KG1 (cell line): Measurements from ENCODE around the gene ARSG.

Experiments used
- DNase-seq: peaks from one replicate; lab custom pipeline; 2025; lab: John Stamatoyannopoulos, UW

Gene ARSG

DNA sequence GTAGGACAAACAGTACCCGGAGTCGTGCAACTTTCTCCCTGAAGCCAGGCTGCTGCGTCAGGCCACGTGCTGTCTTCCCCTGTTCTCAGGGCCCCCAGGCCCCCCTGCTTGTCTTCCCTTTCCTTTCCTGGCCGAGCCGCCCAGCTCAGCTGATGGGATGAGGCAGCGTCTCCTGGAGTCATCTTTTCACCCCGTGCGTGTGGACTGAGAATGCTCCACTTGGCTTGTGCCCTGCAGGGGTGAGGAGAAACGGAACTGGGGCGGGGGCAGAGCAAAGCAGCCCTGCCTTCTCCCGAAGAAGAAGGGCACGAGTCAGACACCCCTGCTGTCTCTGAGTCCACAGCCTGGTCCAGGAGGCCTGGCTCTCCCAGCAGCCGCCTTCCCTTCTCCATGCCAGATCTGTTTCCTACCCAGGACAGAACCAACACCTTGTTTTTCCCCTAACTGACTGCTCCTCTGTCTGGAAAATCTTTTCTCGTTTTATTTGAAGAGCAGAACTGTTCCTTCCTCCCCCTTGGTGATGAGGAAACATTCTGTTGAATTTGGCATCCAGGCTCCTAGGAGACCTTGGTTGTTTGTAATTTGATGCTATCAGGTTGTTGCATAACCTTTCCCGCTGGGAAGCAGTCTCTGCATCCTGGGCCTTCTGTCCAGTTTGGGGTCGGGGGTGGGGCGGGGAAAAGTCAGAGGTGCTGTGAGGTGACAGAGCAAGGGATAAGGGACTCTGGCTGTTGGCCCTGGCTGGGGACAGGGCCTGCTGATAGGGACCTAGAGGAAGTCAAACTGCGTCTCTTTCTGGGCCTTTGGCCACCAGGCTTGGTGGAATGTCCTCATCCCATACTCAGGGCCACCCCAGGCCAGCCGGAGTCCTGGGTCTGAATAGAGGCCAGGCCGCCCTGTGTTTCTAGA, 87.2 kb downstream of the ARSG start:
- DNase-seq: no peak

DNA sequence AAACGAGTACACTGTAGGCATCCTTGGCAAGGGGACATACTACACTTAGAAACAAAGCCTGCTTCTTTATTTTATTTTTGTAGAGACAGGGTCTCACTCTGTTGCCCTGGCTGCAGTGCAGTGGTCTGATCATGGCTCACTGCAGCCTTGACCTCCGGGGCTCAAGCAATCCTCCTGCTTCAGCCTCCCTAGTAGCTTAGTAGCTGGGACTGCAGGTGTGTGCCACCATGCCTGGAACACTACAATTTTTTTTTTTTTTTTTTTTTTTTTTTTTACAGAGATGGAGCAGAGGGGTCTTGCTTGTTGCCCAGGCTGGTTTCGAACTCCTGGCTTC, 87.8 kb downstream of the ARSG start:
- DNase-seq: no peak

DNA sequence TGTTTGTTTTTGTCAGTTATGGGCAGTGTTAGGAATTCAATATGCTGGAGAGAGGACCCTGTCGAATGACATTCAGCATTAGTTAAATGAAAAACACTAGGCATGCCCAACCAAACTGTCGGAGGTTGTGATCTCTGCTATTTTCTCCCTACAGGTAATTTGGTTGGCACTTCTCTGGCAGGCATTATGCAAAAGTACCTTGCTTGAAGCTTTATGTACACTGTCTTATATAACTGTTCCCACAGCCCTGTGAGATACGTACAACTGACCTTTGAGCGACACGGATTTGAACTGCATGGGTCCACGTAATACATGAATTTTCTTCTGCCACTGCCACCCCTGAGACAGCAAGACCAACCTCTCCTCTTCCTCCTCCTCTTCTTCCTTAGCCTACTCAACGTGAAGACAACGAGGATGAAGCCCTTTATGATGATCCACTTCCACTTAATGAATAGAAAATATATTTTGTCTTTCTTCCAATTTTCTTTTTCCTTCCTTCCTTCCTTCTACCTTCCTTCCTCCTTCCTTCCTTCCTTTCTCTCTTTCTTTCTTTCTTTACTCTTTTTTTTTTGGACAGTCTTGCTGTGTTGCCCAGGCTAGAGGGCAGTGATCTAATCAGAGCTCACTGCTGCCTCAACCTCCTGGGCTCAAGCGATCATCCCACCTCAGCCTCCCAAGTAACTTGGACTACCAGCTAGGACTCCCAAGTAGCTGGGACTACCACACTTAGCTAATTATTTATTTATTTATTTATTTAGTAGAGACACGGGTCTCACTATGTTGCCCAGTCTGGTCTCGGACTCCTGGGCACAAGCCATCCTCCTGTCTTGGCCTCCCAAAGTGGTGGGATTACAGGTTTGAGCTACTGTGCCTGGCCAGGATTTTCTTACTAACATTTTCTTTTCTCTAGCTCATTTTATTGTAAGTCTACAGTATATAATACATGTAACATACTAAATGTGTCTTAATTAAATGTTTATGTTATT, 88.7 kb downstream of the ARSG start:
- DNase-seq: no peak

DNA sequence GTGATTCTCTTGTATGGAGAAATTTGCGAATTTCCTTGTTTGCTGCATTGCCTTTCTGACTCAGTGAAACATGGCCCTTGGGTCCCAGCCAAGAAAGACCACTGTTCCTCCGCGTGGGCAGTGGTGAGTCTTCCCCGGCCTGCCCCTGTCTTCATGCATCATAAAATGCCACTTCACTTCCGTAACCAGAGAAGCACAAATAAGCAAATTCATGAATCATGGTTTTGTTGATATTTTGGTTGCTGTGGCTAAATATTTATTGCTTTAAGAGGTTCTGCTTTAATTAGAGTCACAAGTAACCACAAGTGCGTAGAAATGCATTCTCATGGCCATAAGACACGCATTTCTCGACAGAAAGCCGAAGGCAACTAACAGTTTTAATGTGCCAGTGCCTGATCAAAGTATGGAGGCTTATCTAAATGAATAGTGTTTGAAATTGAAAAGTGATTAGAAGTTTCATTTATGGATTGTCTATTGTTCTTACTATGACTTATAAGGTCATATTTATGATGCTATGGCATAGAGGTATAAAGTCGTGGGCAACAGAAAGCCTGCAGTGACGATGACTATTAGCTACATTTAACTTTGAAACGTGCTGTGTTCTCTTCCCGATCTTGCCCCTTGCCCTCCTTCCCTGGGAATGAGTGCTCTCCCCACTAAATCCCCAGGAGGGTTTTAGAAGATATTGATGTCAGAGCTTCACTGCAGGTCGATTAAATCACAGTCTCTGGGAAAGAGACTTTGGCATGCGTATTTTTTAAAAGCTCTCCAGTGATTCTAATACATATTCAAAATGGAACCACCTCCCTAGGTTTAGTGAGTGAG, 90.0 kb downstream of the ARSG start:
- no peak for DNase-seq

DNA sequence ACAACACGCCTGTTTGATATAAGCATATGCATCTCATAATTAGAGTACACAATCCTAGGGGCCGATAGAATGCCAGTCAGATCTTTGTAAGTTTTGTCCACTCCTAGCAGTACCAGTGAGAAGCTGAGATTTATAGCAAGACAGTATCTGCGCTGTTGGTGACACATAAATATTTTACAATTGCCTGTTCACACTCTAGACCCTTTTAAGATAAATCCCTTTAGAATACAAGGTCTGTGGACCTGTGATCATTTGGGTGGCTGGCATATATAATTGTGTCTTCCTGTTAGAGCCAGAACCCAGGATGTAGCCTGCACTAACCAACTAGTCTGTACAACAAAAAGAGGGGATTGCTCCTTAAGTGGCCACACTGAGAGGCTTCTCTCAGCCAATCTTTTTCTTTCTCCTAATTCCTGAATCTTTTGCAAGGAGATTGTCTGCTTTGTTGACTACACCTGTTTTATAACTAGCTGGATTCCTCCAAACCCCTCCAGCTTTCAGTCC, 91.3 kb downstream of the ARSG start:
- DNase-seq: no peak

DNA sequence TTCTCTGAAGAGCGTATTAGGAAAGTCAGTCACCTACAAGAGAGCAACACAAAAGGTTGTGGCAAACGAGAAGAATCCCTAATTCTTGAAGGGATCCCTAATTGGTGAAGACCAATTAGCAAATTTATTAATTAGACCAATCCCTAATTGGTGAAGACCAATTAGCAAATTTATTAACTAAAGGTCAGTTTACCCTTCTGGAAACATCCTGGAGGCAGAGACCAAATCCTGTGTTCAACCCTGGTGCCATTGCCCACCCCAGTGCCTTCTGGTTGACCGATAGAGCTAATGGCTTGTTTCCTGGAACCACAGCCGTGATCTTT, 91.8 kb downstream of the ARSG start:
- no peak for DNase-seq

DNA sequence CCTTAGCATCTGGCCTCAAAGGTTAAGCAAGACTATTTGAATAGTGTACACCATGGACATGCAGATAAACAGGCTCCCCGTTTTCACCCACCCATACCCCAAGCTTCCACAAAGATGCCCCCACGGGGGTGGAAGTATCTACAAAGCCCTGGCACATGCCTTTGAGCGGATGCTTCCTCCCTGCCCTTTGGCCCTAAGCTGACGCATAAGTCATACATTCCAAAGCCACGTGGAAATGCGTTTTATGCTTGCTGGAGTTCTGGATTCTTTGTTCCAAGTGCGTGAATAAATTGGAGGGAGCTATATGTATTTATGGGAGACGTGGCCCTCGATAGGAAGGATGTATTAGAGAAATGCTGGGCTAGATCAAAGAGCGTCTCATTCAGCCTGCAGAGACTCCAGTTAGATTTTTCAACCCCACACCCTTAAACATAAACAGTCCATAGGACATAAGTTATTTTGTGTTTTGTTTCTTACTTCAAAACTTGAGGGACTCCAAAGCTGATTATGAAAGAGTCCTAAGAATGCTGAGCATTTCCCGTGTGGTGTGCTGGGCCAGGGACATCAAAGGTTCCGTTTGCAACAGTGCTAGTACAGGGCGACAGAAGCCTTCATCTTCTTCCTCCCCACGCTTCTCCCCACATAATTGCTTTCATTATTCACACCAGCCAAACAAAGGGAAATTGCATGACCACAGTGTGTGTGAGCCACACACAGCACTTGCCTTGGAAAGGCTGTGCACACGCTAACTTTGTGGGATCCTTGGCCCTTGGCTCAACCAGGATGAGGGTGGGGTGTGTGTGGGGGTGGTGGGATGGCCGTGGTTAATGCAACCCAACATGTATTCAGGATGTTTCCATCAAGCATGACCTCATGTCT, 92.4 kb downstream of the ARSG start:
- no peak for DNase-seq

DNA sequence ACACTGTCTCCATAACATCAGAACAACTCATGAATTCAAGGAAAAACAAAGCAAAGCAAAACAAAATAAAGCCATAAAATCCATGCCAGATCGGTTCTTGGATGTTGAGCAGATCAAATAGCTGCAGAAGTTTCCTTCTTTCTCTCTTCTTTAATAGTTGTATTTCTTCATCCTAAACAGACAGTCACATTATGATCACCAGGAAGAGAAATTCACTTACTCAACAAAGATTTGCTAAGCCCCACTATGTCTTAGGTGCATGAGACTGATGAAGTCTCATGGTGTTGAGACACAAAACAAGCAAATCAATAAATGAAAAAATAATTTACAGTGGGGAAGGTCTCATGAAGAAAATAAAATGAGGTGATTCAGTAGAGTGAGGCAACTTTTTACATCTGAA, 93.2 kb downstream of the ARSG start:
- DNase-seq: no peak

DNA sequence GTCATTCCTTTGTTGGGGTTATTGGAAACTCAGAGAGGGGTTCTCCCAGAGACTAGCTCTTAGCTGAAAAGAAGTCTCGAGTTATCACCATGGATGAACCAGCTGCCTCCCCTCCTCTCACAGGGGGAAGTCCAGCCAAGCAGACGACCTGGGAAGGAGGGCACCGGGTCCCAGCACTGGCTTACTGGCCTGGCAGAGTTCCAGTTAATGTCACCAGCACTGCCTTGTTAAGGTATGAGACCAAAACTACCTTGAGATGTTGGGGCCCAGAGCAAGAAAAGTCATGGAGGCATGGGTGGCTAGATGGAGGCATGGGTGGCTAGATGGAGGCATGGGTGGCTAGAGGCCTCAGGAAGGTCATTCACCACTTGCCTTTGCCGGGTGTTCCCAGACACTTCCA, 93.6 kb downstream of the ARSG start:
- no peak for DNase-seq

DNA sequence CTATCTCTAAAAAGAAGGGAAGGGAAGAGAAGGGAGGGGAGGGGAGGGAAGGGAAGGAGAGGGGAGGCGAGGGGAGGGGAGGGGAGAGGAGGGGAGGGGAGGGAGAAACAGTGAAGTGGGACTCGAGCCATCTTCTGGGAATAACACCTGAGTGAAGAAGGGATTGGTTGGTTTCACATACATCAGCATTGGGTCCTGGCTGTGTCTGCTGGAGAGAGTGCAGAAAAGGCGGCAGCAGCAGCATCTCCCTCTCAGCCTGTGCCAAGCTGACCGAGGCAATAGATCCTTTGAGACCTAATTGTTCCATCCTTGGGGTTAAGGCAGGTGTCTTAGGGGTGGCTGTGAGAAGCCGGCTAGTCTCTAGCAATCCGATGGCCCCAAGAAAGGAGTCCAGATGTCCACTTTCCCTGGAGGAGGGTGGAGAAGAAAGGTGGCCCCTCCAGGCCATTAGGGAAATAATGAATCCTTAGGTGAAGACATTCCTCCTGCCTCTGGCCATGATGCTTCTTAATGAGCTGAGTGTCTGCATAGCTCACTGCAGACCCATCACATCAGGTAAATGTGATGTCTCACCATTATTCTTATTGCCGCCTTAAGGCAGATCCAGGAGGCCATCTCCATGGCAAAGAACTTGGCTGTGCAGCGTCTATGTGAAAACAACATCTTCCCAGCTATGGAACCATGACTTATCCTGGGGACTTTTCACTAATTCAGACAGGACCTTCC, 94.4 kb downstream of the ARSG start:
- no peak for DNase-seq

DNA sequence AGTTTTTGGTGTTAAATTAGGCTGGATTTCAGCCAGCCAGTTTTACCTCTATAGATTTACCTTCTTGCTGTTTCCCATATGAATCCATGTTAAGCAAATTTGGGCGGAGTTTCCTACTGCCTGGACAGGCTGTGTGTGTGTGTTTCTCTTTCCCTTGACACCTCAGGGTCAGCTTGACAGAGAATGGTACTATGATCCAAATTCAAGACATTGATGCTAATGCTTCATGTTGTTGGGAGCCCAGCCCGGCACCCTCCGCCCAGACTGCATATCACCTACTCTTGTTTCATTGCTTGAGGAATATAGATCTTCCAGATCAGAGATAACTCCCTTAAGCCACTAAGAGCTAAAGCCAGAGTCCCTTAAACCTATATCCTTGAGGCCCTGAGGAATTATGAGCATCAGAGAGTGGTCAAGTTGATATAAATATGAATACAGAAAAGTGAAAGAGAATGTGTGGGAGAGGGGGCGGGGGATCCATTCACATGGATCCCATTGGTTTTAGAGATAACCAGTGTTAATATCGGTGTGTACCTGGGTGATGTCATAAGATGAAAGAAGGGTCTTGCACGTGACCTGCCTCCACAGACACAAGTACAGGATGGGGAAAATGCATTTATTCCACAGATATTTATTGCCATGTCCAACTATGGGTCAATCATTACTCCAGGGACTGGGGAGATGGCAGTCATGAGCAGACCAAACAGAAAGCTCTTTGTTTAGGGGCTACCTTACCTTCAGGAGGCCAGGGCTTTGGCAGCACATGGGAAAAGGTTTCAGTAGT, 96.3 kb downstream of the ARSG start:
- no peak for DNase-seq

DNA sequence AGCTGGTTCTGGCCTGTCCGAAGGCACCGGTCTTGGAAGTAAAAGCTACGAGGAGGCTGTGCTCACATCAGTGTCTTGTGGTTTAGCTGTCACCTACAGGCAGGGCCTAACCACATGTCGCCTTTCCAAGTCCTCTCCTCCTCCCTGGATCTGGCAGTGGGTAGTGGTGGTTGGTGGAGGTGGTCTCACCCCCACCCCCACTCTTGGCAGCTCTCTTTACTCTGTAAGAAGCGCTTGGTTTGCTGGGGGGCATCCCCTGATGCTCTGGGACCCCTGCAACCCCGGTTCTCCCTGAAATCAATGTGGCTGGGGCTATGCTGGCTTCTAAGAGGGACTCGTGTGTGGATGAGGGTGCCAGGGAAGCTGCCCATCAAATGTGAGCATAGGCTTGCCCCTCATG, 97.7 kb downstream of the ARSG start:
- DNase-seq: no peak

DNA sequence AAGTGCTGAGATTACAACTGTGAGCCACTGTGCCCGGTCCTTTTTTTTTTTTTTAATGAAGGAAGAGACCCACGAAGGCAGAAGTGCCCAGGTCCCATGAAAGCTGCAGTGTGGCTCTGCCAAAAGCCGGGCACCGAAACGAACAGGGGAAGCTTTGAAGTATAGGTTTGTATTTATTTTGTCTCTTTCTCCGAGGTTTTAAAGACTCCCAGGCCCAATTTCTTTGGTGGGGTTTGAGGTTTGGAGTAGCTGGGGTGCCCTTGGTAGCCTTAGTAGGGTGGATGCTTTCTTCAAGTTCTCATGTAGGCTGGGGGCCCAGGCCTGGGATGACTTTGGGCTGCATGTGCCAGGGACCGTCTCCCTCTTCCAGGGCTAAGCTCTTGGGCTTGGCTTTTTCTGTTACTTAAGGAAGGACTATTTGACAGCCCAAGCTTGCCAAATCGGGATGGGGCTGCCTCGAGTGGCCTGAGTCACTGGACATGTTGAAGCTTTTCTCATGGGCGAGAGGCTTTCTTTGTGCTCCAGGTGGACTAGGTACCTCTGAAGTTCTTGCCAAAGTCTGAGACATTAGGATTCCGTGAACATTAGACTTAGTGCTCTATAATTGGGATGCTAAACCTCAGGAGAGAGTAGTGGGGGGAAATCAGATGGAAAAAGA, 99.7 kb downstream of the ARSG start:
- no peak for DNase-seq

DNA sequence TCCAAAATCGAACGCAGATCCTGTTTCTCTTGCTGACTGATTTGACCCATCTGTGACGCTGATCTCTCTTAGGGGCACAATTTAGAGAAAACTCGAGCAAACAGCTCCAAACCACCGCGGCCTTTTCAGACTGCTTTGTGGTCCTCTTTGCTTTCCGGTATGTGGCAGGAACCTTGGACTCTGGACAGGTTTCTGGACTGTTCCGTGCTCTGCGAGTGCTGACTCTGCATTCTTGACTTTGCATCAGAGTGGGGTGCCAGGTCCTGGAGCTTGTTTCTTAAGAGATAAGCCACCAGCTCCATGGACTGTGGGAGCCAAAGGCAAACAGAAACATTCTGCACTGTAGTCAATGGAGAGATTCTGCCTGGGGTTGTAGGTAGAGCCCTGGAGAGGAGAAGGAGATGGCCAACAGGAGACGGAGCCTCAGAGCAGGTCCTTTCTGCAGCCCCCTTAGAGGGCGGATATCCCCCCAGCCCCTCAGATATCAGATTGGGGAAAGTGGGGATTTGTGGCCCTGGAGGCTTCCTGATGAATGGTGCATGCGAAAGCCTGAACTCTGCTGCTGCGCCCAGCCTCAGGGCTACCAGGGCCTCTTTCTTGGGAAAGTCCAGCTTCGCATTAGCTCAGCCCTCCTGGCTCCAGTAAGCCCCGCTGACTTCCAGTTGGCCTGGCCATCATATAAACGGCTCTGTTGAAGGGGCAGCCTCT, 100.4 kb downstream of the ARSG start:
- no peak for DNase-seq

DNA sequence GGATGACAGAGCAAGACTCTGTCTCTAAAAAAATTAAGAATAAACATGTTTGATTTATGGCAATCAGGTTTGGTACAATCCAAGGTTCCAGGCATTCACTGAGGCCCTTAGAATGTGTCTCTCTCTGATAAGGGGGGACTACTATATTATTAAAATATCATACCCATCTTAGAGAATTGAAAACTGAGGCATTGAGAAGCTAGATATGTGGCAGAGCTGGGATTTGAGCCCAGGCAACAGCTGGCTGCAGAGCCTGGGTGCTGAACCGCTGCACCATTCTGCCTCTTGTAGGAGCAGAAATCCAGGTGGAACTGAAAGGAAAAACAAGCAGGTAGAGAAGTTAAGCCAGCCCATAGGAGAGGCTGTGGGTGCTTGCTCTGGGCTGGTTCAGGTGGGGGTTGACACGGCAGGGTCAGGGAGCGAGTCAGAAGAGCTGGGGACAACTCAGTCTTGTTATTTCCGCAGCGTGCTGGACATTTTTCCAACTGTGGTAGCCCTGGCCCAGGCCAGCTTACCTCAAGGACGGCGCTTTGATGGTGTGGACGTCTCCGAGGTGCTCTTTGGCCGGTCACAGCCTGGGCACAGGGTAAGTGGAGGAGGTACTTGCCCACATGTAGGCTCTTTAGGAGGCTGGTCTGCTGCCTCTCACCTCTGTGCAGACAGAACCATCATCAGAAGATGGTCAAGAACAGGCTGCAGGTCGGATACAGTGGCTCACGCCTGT, 103.5 kb downstream of the ARSG start:
- no peak for DNase-seq

DNA sequence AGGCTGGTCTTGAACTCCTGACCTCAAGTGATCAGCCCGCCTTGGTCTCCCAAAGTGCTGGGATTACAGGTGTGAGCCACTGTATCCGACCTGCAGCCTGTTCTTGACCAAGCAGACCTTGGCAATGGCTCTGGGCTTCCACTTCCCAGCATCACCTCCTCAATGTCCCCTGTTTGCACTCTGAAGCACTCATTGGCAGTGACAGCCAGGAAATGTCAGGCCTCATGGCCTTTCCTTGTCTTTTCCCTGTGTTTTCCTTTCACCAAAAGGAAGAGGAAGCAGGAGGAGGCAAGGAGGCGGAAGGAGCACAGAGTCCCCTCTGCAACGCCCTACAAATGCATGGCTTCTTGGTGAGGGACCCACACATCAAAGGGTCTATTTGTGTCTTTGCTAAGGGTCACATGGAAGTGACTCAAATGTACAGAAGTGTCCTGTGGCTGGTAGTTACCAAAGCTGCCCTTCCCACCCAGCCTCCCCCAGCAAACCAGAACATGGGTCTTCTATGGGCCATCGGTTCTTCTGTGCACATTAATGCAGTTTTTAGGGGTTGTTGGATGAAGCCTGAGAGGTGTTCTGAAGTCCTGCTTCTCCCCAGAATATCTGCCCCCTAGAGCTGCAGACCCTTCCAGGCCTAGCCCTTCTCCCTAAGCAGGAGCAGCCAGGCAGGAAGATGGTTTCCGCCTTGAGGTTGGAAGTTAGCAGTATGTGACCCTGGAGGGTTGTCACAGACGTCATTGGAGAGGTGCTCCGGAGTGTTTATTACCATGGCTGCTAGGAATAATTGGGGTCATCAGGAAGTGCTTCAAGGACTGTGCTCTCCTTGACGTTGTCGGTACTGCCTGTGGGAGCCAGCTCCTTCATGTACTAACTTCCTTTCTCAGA, 105.2 kb downstream of the ARSG start:
- no peak for DNase-seq

DNA sequence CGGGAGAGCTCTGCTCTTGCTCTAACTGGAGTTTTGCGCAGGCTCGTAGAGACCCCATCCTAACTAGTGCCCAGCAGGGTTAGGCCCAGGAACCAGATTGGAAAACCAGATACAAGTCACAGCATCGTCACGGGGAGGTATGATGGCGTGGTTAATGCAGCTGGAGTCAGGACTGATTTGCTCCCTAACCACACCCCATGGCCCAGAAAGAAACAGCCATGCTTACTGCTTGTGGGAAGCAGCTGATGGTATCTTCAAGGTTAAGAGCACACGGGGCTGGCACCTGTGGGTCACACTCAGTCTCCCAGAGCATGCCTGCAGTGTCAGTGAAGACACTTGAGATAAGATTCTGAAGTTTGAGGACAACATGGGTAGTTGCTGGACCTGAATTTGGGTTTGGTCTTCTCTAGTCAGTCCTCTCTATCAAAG, 105.8 kb downstream of the ARSG start:
- DNase-seq: no peak
